ENCODE measurements around the gene CDHR5. TPM values are rescaled to one million over a fixed set of nuclear protein-coding genes. Genes with fewer than 3 reads are reported as not detected.

CDHR5 gene, protein sequence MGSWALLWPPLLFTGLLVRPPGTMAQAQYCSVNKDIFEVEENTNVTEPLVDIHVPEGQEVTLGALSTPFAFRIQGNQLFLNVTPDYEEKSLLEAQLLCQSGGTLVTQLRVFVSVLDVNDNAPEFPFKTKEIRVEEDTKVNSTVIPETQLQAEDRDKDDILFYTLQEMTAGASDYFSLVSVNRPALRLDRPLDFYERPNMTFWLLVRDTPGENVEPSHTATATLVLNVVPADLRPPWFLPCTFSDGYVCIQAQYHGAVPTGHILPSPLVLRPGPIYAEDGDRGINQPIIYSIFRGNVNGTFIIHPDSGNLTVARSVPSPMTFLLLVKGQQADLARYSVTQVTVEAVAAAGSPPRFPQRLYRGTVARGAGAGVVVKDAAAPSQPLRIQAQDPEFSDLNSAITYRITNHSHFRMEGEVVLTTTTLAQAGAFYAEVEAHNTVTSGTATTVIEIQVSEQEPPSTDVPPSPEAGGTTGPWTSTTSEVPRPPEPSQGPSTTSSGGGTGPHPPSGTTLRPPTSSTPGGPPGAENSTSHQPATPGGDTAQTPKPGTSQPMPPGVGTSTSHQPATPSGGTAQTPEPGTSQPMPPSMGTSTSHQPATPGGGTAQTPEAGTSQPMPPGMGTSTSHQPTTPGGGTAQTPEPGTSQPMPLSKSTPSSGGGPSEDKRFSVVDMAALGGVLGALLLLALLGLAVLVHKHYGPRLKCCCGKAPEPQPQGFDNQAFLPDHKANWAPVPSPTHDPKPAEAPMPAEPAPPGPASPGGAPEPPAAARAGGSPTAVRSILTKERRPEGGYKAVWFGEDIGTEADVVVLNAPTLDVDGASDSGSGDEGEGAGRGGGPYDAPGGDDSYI
- total RNA-seq (under 1 TPM in 1 of 4 donors, not detected in 3; 0.20 TPM), polyA plus RNA-seq (under 1 TPM in 2 of 3 donors, not detected in 1; 0.07 to 0.34 TPM)
- long read RNA-seq, donor 1: 0 reads
- long read RNA-seq, donor 2: 0 reads

DNA sequence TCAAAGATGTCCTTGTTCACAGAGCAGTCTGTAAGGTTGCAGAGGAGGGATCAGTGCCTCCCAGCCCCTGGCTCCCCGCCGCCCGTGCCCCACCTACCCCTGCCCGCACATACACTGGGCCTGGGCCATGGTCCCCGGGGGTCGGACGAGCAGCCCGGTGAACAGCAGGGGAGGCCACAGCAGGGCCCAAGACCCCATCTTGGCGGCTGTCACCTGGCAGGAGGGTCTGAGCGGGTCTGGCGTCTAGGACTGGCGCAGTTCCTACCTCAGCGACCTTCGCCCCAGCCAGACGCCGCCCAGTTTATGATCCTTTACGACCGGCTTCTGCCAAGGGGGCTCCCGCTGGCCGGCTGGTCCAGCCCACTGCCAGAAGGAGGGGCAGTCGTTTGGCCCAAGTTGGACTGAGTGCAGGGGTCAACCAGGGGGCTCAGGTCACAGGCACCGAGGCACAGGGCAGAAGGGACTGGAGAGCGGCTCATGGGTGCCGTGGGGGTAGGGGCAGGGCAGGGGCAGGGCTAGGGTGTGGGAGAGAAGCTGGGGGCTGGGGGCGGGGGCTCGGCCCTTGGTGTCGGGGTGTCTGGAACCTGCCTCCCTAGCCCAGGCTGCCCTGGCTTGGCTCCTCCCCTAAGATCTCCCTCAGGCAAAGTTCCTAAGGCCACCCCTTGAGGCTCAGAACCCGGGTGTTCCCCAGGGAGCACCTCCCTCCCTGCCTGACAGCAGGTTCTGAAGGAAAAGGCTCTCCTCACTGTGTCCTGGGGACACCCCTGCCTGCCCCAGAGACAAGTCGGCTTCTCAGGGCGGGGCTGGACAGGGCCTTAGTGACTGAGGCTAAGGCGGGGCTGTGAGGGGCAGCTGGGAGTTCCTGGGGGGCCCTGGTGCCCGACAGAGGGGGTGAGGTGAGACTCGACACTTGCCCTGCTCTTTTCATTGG is at the start of gene CDHR5:
CDHR5 (minus strand) TSS at position 251 of the 931 bp plus-strand sequence; CDS start at position 198, 53 bp downstream.
- intact Hi-C loops (cut with DNase I): loop anchor here in 1 of 2 donors (5.0 kb wide), 1 partner anchor 48 kb away; the partner anchor contains the start of gene PHRF1
- H3K27me3 ChIP-seq (ENCODE audit: insufficient read depth in 3 of 3, low read length in 2 of 3): peaks cover 0 to 2% (median 0%) of the 10 kb centered on the region in 3 donors
- no peak for ATAC-seq

DNA sequence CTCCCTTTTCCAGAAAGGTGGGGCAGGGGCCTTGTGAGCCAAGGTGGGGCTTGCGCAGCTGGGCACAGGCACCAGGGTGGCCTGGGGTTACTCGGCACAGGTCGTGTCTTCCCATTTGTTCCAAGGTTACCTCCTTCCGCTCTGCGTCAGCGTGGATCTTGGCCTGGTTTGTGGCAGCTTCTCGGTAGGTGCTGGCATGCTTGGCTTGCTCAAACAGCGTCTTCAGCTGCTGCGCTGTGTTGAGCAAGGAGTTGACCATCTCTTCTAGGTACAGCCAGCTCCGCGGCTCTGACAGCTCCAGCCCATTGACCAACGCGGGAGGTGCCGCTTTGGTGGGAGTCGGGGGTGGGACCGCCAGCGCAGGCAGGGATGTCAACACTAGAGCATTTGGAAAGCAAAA is 49.7 kb upstream of the CDHR5 start:
- TF ChIP-seq, protein P1, sequence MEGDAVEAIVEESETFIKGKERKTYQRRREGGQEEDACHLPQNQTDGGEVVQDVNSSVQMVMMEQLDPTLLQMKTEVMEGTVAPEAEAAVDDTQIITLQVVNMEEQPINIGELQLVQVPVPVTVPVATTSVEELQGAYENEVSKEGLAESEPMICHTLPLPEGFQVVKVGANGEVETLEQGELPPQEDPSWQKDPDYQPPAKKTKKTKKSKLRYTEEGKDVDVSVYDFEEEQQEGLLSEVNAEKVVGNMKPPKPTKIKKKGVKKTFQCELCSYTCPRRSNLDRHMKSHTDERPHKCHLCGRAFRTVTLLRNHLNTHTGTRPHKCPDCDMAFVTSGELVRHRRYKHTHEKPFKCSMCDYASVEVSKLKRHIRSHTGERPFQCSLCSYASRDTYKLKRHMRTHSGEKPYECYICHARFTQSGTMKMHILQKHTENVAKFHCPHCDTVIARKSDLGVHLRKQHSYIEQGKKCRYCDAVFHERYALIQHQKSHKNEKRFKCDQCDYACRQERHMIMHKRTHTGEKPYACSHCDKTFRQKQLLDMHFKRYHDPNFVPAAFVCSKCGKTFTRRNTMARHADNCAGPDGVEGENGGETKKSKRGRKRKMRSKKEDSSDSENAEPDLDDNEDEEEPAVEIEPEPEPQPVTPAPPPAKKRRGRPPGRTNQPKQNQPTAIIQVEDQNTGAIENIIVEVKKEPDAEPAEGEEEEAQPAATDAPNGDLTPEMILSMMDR (IDR thresholded peaks at IDR 0.05): no peak
- DNase-seq (no peak), ATAC-seq (no peak)
- Histone ChIP-seq H3K36me3 (ENCODE audit: insufficient read depth in 1 of 2, low read depth in 1 of 2) (peaks cover 3 to 78% of the 10 kb centered on the region in 2 donors), H3K27ac (no peak overlapping the region), H3K9me3 (no peaks in the 10 kb centered on the region), H3K27me3 (ENCODE audit: insufficient read depth in 3 of 3, low read length in 2 of 3) (no peaks in the 10 kb centered on the region), H3K4me1 (no peaks in the 10 kb centered on the region), H3K4me3 (no peak overlapping the region)
- WGBS, 3 donors: 88 to 91% (median 90%) methylated on average over 17 of the region's 17 CpGs
- intact Hi-C loops (cut with DNase I): no loop called here

More for the DNA sequence above, at the start of gene CDHR5:
- peak in 1 of 2 donors; percentile 46 for DNase-seq
- Histone ChIP-seq H3K9me3 (no peaks in the 10 kb centered on the region), H3K36me3 (ENCODE audit: insufficient read depth in 1 of 2, low read depth in 1 of 2) (peaks cover 0 to 6% of the 10 kb centered on the region in 2 donors), H3K4me3 (no peak within 1 kb of the TSS), H3K27ac (no peak within 1 kb of the TSS), H3K4me1 (peaks cover 16% of the 10 kb centered on the region)
- WGBS, 3 donors: 62 to 78% (median 63%) methylated on average over 29 to 33 of the region's 33 CpGs
- TF ChIP-seq, protein P1 (IDR thresholded peaks at IDR 0.05): no peak

DNA sequence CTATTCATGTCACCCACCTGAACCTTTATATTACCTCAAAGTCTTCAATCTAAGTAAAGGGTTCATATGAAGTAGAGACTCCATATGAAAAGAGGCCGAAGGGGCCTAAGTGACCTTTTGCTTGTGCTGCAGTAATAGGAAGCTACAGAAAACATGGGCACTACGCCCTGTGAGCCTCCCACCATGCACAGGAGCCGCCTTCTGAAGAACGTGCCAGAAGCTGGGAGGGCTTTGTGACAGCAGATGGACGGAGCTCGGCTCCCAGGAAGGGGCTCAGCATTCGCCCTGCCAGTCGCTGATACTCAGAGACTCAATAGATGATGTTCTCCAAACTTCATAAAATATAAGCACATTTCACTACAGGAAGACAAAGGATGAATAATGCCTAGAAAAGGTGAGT is 49.1 kb upstream of the CDHR5 start:
- Histone ChIP-seq H3K36me3 (ENCODE audit: insufficient read depth in 1 of 2, low read depth in 1 of 2) (peaks cover 3 to 72% of the 10 kb centered on the region in 2 donors), H3K4me1 (no peaks in the 10 kb centered on the region), H3K4me3 (no peak overlapping the region), H3K9me3 (no peaks in the 10 kb centered on the region), H3K27ac (no peak overlapping the region), H3K27me3 (ENCODE audit: insufficient read depth in 3 of 3, low read length in 2 of 3) (no peaks in the 10 kb centered on the region)
- DNase-seq (no peak), ATAC-seq (no peak)
- 91 to 92% (median 92%) methylated on average over 8 of the region's 8 CpGs for WGBS, 3 donors
- TF ChIP-seq, protein P1 (IDR thresholded peaks at IDR 0.05): no peak
- intact Hi-C loops (cut with DNase I): no loop called here

DNA sequence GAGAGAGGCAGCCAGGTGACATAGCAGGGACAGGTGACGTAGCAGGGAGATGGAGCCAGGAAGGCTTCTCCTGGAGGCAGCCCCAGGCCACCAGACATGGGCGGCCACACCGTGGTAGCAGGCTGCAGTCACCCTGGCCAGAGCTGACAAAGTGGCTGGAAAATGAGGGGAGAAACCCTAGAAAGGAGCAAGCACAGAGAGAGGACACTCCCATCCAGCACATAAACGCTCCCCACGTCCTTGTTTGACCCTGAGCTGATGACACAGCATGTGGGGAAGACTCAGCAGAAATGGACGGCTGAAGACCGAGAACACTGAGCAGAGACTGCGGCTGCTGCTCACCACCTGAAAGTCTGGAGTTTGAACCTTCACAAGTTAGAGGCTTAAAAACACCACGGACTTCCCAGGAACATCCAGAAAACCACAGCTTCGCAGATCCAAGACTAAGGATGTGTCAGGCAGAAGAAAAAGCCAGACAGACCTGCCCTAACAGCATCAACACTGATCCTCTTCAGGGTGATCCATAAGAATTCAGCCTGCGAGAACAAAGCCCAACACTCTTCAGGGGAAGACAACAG is 41.0 kb upstream of the CDHR5 start:
- ATAC-seq: peak; percentile 70 to 85 (median 80)
- Histone ChIP-seq H3K4me3 (peak overlapping the region; percentile 25), H3K27ac (peak overlapping the region; percentile 58), H3K9me3 (no peaks in the 10 kb centered on the region), H3K4me1 (peaks cover 4% of the 10 kb centered on the region), H3K27me3 (ENCODE audit: insufficient read depth in 3 of 3, low read length in 2 of 3) (no peaks in the 10 kb centered on the region), H3K36me3 (ENCODE audit: insufficient read depth in 1 of 2, low read depth in 1 of 2) (peaks cover 0 to 26% of the 10 kb centered on the region in 2 donors)
- WGBS, 3 donors: 30 to 58% (median 39%) methylated on average over 11 of the region's 11 CpGs
- TF ChIP-seq, protein P1 (IDR thresholded peaks at IDR 0.05): no peak
- DNase-seq: peak in 1 of 2 donors; percentile 44
- intact Hi-C loops (cut with DNase I): no loop called here

Data from psoas muscle (tissue), 8 donors.